Measurements from ENCODE around the gene KCTD3. TPM values are rescaled to one million over a fixed set of nuclear protein-coding genes. Genes with fewer than 3 reads are reported as not detected.

Gene KCTD3
- total RNA-seq = 10 to 100 TPM; 45.4 to 65.9 TPM

DNA sequence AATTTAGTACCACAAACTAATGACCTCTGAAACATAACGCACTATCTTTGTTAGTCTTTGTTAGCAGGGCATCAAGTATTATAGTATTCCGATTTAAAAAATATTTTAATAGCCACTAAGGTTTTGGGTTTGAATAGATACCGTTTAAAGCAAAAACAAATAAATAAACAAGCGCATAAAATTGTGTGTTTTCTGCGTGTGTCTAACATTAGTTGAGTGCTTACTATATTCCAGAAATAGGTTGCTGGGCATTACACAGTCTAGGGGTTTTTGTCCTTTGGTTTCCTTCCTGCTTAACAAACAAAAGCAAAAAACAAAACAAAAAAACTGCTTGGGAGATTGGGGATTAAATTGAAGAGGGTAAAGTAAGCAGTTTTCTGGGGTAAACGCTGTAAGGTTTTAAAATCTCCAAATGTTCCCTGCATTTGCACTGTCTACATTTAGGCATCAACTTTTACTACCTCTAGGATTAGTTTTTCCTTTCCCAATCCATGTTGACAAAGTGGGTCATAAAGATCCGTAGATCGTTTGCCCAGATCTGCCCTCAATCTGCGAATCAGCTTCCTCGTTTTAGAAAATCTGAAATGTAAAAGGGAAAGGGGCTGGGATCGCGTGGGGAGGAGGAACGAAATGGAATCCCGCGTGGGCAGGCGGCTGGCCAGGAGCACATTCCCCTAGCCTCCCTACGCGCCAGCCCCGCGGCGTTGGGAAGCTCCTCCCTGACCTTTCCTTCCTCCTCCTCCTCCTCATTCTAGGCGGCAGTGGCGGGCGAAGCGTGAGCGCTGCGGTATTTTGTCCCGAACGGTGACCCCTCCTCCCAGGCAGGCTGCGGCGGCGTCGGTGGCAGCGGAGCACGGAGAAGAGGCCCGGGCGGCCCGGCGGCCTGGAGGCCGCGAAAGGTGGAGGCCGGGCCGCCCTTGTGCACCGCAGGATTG lies at the start of gene KCTD3:
Gene KCTD3, plus strand, starts transcription at position 749 of the 935 bp plus-strand sequence. CDS start 382 bp downstream, outside the sequence.

Small RNA genes lying within 50 kb of the gene (small RNA-seq; reads per million reads assigned to genes)
- gene RF00108 = 0 to 0.04 reads per million in 2 donors

Measured in melanocyte of skin (primary cell).